Mesenchymal stem cell (in vitro differentiated cells and primary cell): ENCODE results near the gene FASTKD3.

Experiments
- DNase-seq: peaks from one replicate; pipeline ENCODE4 v3.0.0-alpha.2; 2013
- H2AFZ ChIP-seq: one replicate; pipeline ENCODE4 v1.6.1; 2013; ENCODE audit warnings: low read depth, mild to moderate bottlenecking, control low read depth, inconsistent platforms, low read length, moderate library complexity
- H2AK5ac ChIP-seq: 2 replicates; pipeline ENCODE4 v1.6.1; 2013; ENCODE audit warnings: low read length, moderate library complexity, mild to moderate bottlenecking, inconsistent platforms; ENCODE audit not compliant: severe bottlenecking
- H2BK120ac ChIP-seq: one replicate; pipeline ENCODE4 v1.6.1; 2013; ENCODE audit warnings: low read depth, mild to moderate bottlenecking, inconsistent platforms, low read length, moderate library complexity
- H2BK12ac ChIP-seq, 2 experiments: one replicate each; pipeline ENCODE4 v1.6.1; 2013; ENCODE audit warnings: inconsistent platforms in 2 of 2, low read length in 2 of 2, mild to moderate bottlenecking in 2 of 2, moderate library complexity in 2 of 2, control low read depth in 1 of 2
- H2BK15ac ChIP-seq: one replicate; pipeline ENCODE4 v1.6.1; 2013; ENCODE audit warnings: mild to moderate bottlenecking, low read depth, inconsistent platforms; ENCODE audit not compliant: poor library complexity, severe bottlenecking
- H2BK5ac ChIP-seq: 2 replicates; pipeline ENCODE4 v1.6.1; 2013; ENCODE audit warnings: low read depth, mild to moderate bottlenecking, low read length, control low read depth, inconsistent platforms; ENCODE audit not compliant: poor library complexity, severe bottlenecking
- H3K14ac ChIP-seq, 2 experiments: one replicate each; pipeline ENCODE4 v1.6.1; 2013; ENCODE audit warnings: inconsistent platforms in 2 of 2, low read length in 2 of 2, control low read depth in 1 of 2, mild to moderate bottlenecking in 1 of 2, moderate library complexity in 1 of 2
- H3K18ac ChIP-seq, 2 experiments: one replicate each; pipeline ENCODE4 v1.6.1; 2013; ENCODE audit warnings: inconsistent platforms in 2 of 2, low read length in 2 of 2, control low read depth in 1 of 2, low read depth in 1 of 2, mild to moderate bottlenecking in 1 of 2
- H3K23ac ChIP-seq, 2 experiments: one replicate each; pipeline ENCODE4 v1.6.1; 2013; ENCODE audit warnings: inconsistent platforms in 2 of 2, low read length in 2 of 2, mild to moderate bottlenecking in 2 of 2, moderate library complexity in 2 of 2, control low read depth in 1 of 2
- H3K27ac ChIP-seq: 2 replicates; pipeline ENCODE4 v1.5.1; 2013; ENCODE audit warnings: mild to moderate bottlenecking, moderate library complexity, low read length, control low read depth, inconsistent platforms; ENCODE audit not compliant: poor library complexity, severe bottlenecking
- H3K27me3 ChIP-seq, 2 experiments: 2 replicates each; pipeline versions ENCODE4 v1.6.1 to v1.7.0; 2013; ENCODE audit warnings: low read length in 2 of 2, mild to moderate bottlenecking in 2 of 2, moderate library complexity in 2 of 2, control low read depth in 1 of 2, inconsistent platforms in 1 of 2; ENCODE audit not compliant: control insufficient read depth in 1 of 2, insufficient read depth in 1 of 2
- H3K36me3 ChIP-seq, 2 experiments: 2 replicates each; pipeline versions ENCODE4 v1.6.1 to v1.7.0; 2013; ENCODE audit warnings: low read length in 2 of 2, control low read depth in 1 of 2, inconsistent platforms in 1 of 2, low read depth in 1 of 2, mild to moderate bottlenecking in 1 of 2; ENCODE audit not compliant: insufficient read depth in 2 of 2, control insufficient read depth in 1 of 2
- H3K4ac ChIP-seq, 2 experiments: one replicate each; pipeline ENCODE4 v1.6.1; 2013; ENCODE audit warnings: inconsistent platforms in 2 of 2, low read length in 2 of 2, mild to moderate bottlenecking in 2 of 2, moderate library complexity in 2 of 2, control low read depth in 1 of 2, low read depth in 1 of 2
- H3K4me1 ChIP-seq: 2 replicates; pipeline ENCODE4 v1.6.1; 2013; ENCODE audit warnings: low read depth, low read length, control low read depth; ENCODE audit not compliant: control insufficient read depth, insufficient read depth
- H3K4me2 ChIP-seq: 2 replicates; pipeline ENCODE4 v1.6.1; 2013; ENCODE audit warnings: low read length, mild to moderate bottlenecking, inconsistent platforms; ENCODE audit not compliant: poor library complexity, severe bottlenecking
- H3K4me3 ChIP-seq, 2 experiments: 2 replicates each; pipeline versions ENCODE4 v1.5.1 to v1.7.0; 2013; ENCODE audit warnings: low read length in 2 of 2, mild to moderate bottlenecking in 2 of 2, control low read depth in 1 of 2, low read depth in 1 of 2; ENCODE audit not compliant: insufficient read depth in 1 of 2
- H3K79me1 ChIP-seq: replicated peaks from 2 replicates; pipeline ENCODE4 v1.6.1; 2013; ENCODE audit warnings: mild to moderate bottlenecking, control low read depth, low read length, inconsistent platforms; ENCODE audit not compliant: poor library complexity, severe bottlenecking
- H3K9ac ChIP-seq: 2 replicates; pipeline ENCODE4 v1.7.0; 2013; ENCODE audit warnings: mild to moderate bottlenecking, low read length, moderate library complexity
- H3K9me3 ChIP-seq: 2 replicates; pipeline ENCODE4 v1.7.0; 2013; ENCODE audit warnings: mild to moderate bottlenecking, low read length; ENCODE audit not compliant: control insufficient read depth
- H4K8ac ChIP-seq: one replicate; pipeline ENCODE4 v1.6.1; 2013; ENCODE audit warnings: inconsistent platforms, mild to moderate bottlenecking, low read length, moderate library complexity
- H4K91ac ChIP-seq: one replicate; pipeline ENCODE4 v1.6.1; 2013; ENCODE audit warnings: mild to moderate bottlenecking, low read length, inconsistent platforms
- WGBS: methylation state at CpG from one replicate; pipeline ENCODE4 v1.1.7; 2013; ENCODE audit warnings: mixed read lengths; 5-methylcytosine and 5-hydroxymethylcytosine counted together

The FASTKD3 gene

GRCh38 chr5:7884491-7885267 is 15.8 kb upstream of the FASTKD3 start:
- no peak overlapping the region for H2AK5ac ChIP-seq
- H3K4me3 ChIP-seq: no peak overlapping the region
- no peak overlapping the region for H3K18ac ChIP-seq
- no peak overlapping the region for H2BK5ac ChIP-seq
- H3K36me3 ChIP-seq: peaks cover 32 to 79% of the 10 kb centered on the region in 2 experiments
- H3K9ac ChIP-seq: peak overlapping the region; percentile 44
- H2AFZ ChIP-seq: no peak overlapping the region
- no peaks in the 10 kb centered on the region for H3K9me3 ChIP-seq
- H2BK12ac ChIP-seq: no peak overlapping the region
- no peak overlapping the region for H3K4ac ChIP-seq
- H3K14ac ChIP-seq: no peak overlapping the region
- H4K91ac ChIP-seq: no peak overlapping the region
- H3K79me1 ChIP-seq: peaks cover 40% of the 10 kb centered on the region
- H3K27me3 ChIP-seq: no peaks in the 10 kb centered on the region
- H2BK15ac ChIP-seq: no peak overlapping the region
- 100% methylated on average over 2 of the region's 5 CpGs for WGBS
- H2BK120ac ChIP-seq: no peak overlapping the region
- no peak for DNase-seq
- H3K27ac ChIP-seq: no peak overlapping the region
- H3K23ac ChIP-seq: no peak overlapping the region
- no peak overlapping the region for H4K8ac ChIP-seq
- peaks cover 4% of the 10 kb centered on the region for H3K4me1 ChIP-seq
- H3K4me2 ChIP-seq: no peak overlapping the region

GRCh38 chr5:7882926-7883325 is 14.1 kb upstream of the FASTKD3 start:
- no peak overlapping the region for H2BK12ac ChIP-seq
- H2BK120ac ChIP-seq: no peak overlapping the region
- peaks cover 7% of the 10 kb centered on the region for H3K4me1 ChIP-seq
- WGBS: 98% methylated on average over 3 of the region's 4 CpGs
- no peak overlapping the region for H3K23ac ChIP-seq
- H3K36me3 ChIP-seq: peaks cover 28 to 70% of the 10 kb centered on the region in 2 experiments
- H3K9me3 ChIP-seq: no peaks in the 10 kb centered on the region
- H3K9ac ChIP-seq: no peak overlapping the region
- no peak overlapping the region for H3K4me2 ChIP-seq
- H2BK5ac ChIP-seq: no peak overlapping the region
- H3K14ac ChIP-seq: no peak overlapping the region
- H3K27me3 ChIP-seq: no peaks in the 10 kb centered on the region
- DNase-seq: no peak
- H4K91ac ChIP-seq: no peak overlapping the region
- H3K79me1 ChIP-seq: peaks cover 33% of the 10 kb centered on the region
- H2AK5ac ChIP-seq: no peak overlapping the region
- no peak overlapping the region for H3K4me3 ChIP-seq
- H2AFZ ChIP-seq: no peak overlapping the region
- H4K8ac ChIP-seq: no peak overlapping the region
- no peak overlapping the region for H3K27ac ChIP-seq
- H3K18ac ChIP-seq: no peak overlapping the region
- no peak overlapping the region for H2BK15ac ChIP-seq
- H3K4ac ChIP-seq: no peak overlapping the region

- Histone ChIP-seq H3K23ac (no peak overlapping the region), H3K79me1 (peaks cover 33% of the 10 kb centered on the region), H3K18ac (no peak overlapping the region), H3K9ac (no peak overlapping the region), H3K9me3 (no peaks in the 10 kb centered on the region), H3K4me1 (peaks cover 9% of the 10 kb centered on the region), H3K4me3 (no peak overlapping the region), H3K36me3 (peaks cover 28 to 74% of the 10 kb centered on the region in 2 experiments), H3K4me2 (no peak overlapping the region), H2BK15ac (no peak overlapping the region), H2BK5ac (no peak overlapping the region), H2AFZ (no peak overlapping the region), H3K4ac (no peak overlapping the region), H4K91ac (no peak overlapping the region), H2BK12ac (no peak overlapping the region), H4K8ac (no peak overlapping the region), H3K14ac (no peak overlapping the region), H2BK120ac (no peak overlapping the region), H2AK5ac (no peak overlapping the region), H3K27ac (no peak overlapping the region), H3K27me3 (no peaks in the 10 kb centered on the region)
- DNase-seq: no peak
- 100% methylated on average over 2 of the region's 2 CpGs for WGBS
These were observed 13.0 kb upstream of the FASTKD3 start for GRCh38 chr5:7881816-7882215.

GRCh38 chr5:7881091-7881490 is 12.3 kb upstream of the FASTKD3 start:
- Histone ChIP-seq H3K4me1 (peaks cover 9% of the 10 kb centered on the region), H3K23ac (no peak overlapping the region), H3K36me3 (peaks cover 28 to 74% of the 10 kb centered on the region in 2 experiments), H2BK12ac (no peak overlapping the region), H3K9me3 (no peaks in the 10 kb centered on the region), H2BK5ac (no peak overlapping the region), H4K8ac (no peak overlapping the region), H3K79me1 (peaks cover 33% of the 10 kb centered on the region), H2AK5ac (no peak overlapping the region), H2BK120ac (no peak overlapping the region), H3K18ac (no peak overlapping the region), H2BK15ac (no peak overlapping the region), H3K27me3 (no peaks in the 10 kb centered on the region), H3K4me2 (no peak overlapping the region), H2AFZ (no peak overlapping the region), H3K4ac (no peak overlapping the region), H3K27ac (no peak overlapping the region), H3K9ac (no peak overlapping the region), H3K14ac (no peak overlapping the region), H3K4me3 (no peak overlapping the region), H4K91ac (no peak overlapping the region)
- no peak for DNase-seq
- WGBS: 86% methylated on average over 4 of the region's 4 CpGs
